ENCODE data around the gene HSPA2. TPM values are rescaled to one million over a fixed set of nuclear protein-coding genes. Genes with fewer than 3 reads are reported as not detected.
"Not testable (repeated sequence)": the region's sequence is repeated elsewhere in the genome, so short reads cannot be mapped to it uniquely, and the experiment has no call there.

HSPA2 gene
- polyA plus RNA-seq, 1 of the 3 experiments (the other 2 are of a cell fraction) = 20.8 TPM

- TF ChIP-seq CHD2 (IDR thresholded peaks at IDR 0.05; ENCODE audit: low read length, partially characterized antibody) = no peak
Measured at GRCh38 chr14:64556526-64556925, 16.0 kb downstream of the HSPA2 start (continued).

GRCh38 chr14:64558216-64558615 lies 17.7 kb downstream of the HSPA2 start:
- H3K4me2 ChIP-seq; POLR2A ChIA-PET; H3K4me3 ChIP-seq (ENCODE audit: low read depth in 2 of 2, low read length in 1 of 2); H3F3A ChIP-seq (replicated peaks; ENCODE audit: insufficient read depth); H4K20me1 ChIP-seq (ENCODE audit: insufficient read depth); H2AFZ ChIP-seq (ENCODE audit: low read depth); H3K79me2 ChIP-seq (ENCODE audit: insufficient read depth); H3K9me3 ChIP-seq; H3K9ac ChIP-seq; H3K36me3 ChIP-seq (replicated peaks in 1 of 2; ENCODE audit: control insufficient read depth in 1 of 2, insufficient read depth in 2 of 2, low read length in 1 of 2); H3K27ac ChIP-seq (ENCODE audit: low read depth in 2 of 2, low read length in 1 of 2); DNase-seq; H3K9me2 ChIP-seq; H3K4me1 ChIP-seq (ENCODE audit: control insufficient read depth in 1 of 2, insufficient read depth in 2 of 2, low read depth in 1 of 2, low read length in 1 of 2); H3K27me3 ChIP-seq (ENCODE audit: insufficient read depth): not testable (repeated sequence)
- WGBS (ENCODE audit: low lambda C conversion rate) = 85% methylated on average over 2 of the region's 2 CpGs
- CTCF ChIA-PET = interaction anchor here (1.1 kb wide), 1 partner anchor 20 kb away, joined by 3 read pairs; no protein-coding TSS in a partner anchor

GRCh38 chr14:64561631-64562030 lies 21.1 kb downstream of the HSPA2 start:
- H3K79me2 ChIP-seq (ENCODE audit: insufficient read depth) = no peaks in the 10 kb centered on the region
- no peak for DNase-seq
- H4K20me1 ChIP-seq (ENCODE audit: insufficient read depth) = no peaks in the 10 kb centered on the region
- no peaks in the 10 kb centered on the region for H3K36me3 ChIP-seq (replicated peaks in 1 of 2; ENCODE audit: control insufficient read depth in 1 of 2, insufficient read depth in 2 of 2, low read length in 1 of 2)
- no peak overlapping the region for H3K4me2 ChIP-seq
- no peaks in the 10 kb centered on the region for H3K9me2 ChIP-seq
- H3K27ac ChIP-seq (ENCODE audit: low read depth in 2 of 2, low read length in 1 of 2) = no peak overlapping the region
- TF ChIP-seq, protein P1, sequence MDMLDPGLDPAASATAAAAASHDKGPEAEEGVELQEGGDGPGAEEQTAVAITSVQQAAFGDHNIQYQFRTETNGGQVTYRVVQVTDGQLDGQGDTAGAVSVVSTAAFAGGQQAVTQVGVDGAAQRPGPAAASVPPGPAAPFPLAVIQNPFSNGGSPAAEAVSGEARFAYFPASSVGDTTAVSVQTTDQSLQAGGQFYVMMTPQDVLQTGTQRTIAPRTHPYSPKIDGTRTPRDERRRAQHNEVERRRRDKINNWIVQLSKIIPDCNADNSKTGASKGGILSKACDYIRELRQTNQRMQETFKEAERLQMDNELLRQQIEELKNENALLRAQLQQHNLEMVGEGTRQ (IDR thresholded peaks at IDR 0.05; ENCODE audit: borderline replicate concordance, low read depth, low read length) = no peak
- TF ChIP-seq JUND (IDR thresholded peaks at IDR 0.05) = no peak
- no peak for TF ChIP-seq RFX5 (IDR thresholded peaks at IDR 0.05; ENCODE audit: low read length)
- TF ChIP-seq, protein P2, sequence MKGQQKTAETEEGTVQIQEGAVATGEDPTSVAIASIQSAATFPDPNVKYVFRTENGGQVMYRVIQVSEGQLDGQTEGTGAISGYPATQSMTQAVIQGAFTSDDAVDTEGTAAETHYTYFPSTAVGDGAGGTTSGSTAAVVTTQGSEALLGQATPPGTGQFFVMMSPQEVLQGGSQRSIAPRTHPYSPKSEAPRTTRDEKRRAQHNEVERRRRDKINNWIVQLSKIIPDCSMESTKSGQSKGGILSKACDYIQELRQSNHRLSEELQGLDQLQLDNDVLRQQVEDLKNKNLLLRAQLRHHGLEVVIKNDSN (IDR thresholded peaks at IDR 0.05; ENCODE audit: borderline replicate concordance, low read depth) = no peak
- no peak for TF ChIP-seq RXRA (IDR thresholded peaks at IDR 0.05; ENCODE audit: borderline replicate concordance, low read depth)
- TF ChIP-seq FOXM1 (IDR thresholded peaks at IDR 0.05; ENCODE audit: low read depth) = no peak
- no peak for TF ChIP-seq MXI1 (IDR thresholded peaks at IDR 0.05; ENCODE audit: low read depth, low read length)
- TF ChIP-seq CHD2 (IDR thresholded peaks at IDR 0.05; ENCODE audit: low read length, partially characterized antibody) = no peak
- no peak for TF ChIP-seq YY1 (IDR thresholded peaks at IDR 0.05; ENCODE audit: low read depth)
- TF ChIP-seq TCF12 (IDR thresholded peaks at IDR 0.05) = no peak
- TF ChIP-seq, protein P3, sequence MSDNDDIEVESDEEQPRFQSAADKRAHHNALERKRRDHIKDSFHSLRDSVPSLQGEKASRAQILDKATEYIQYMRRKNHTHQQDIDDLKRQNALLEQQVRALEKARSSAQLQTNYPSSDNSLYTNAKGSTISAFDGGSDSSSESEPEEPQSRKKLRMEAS (IDR thresholded peaks at IDR 0.05; ENCODE audit: low read depth) = no peak
- TF ChIP-seq GATA2 (CRISPR knock-in tag; IDR thresholded peaks at IDR 0.05) = no peak
- no peak for TF ChIP-seq GABPA (IDR thresholded peaks at IDR 0.05; ENCODE audit: low read depth)
- no peak for TF ChIP-seq RCOR1 (IDR thresholded peaks at IDR 0.05; ENCODE audit: low read length)
- TF ChIP-seq PBX3 (IDR thresholded peaks at IDR 0.05) = no peak
- no peak for TF ChIP-seq MEF2A (IDR thresholded peaks at IDR 0.05; ENCODE audit: borderline replicate concordance, low read depth)
- ChIA-PET POLR2A (no interaction called here), CTCF (no interaction called here)
- H3K27me3 ChIP-seq (ENCODE audit: insufficient read depth) = no peaks in the 10 kb centered on the region
- no peaks in the 10 kb centered on the region for H3F3A ChIP-seq (replicated peaks; ENCODE audit: insufficient read depth)
- H3K9me3 ChIP-seq = no peaks in the 10 kb centered on the region
- no peak overlapping the region for H3K9ac ChIP-seq
- WGBS (ENCODE audit: low lambda C conversion rate) = 87% methylated on average over 1 of the region's 2 CpGs
- no peak overlapping the region for H2AFZ ChIP-seq (ENCODE audit: low read depth)
- peaks cover 3% of the 10 kb centered on the region in 2 experiments; a peak in 3 of 4 replicates for H3K4me1 ChIP-seq (ENCODE audit: control insufficient read depth in 1 of 2, insufficient read depth in 2 of 2, low read depth in 1 of 2, low read length in 1 of 2)
- H3K4me3 ChIP-seq (ENCODE audit: low read depth in 2 of 2, low read length in 1 of 2) = no peak overlapping the region
